T-helper 17 cell (primary cell): Measurements from ENCODE around the gene ESRP2. TPM values are rescaled to one million over a fixed set of nuclear protein-coding genes. Genes with fewer than 3 reads are reported as not detected.

Experiments
- total RNA-seq, 4 donors: library from RNA in 2 of 4; stranded (reverse) in 2 of 4; gene quantifications; one replicate each; pipeline ENCODE4 v1.2.3 and lab custom pipeline; 2022 to 2026

Gene ESRP2
- total RNA-seq, 2 donors from 2014 or later, result 0.10 to 0.16 TPM

Other genes starting within 250 kb of the ESRP2 start
- 10 to 100 TPM; 42.7 to 51.2 TPM for gene DPEP2, start 236.6 kb downstream of the ESRP2 start, total RNA-seq
- gene DPEP2NB, start 220.2 kb downstream of the ESRP2 start, total RNA-seq, result not detected
- 10 to 100 TPM; 13.2 to 14.8 TPM for gene DDX28, start 212.9 kb downstream of the ESRP2 start, total RNA-seq
- 10 to 100 TPM; 12.0 to 12.3 TPM for gene DUS2, start 212.8 kb downstream of the ESRP2 start, total RNA-seq
- gene NFATC3, start 150.8 kb downstream of the ESRP2 start, total RNA-seq, result 100 to 1,000 TPM in 1 of 2 donors, 10 to 100 TPM in 1; 94.5 to 101 TPM
- 1 to 10 TPM; 6.6 to 7.4 TPM for gene PLA2G15, start 9.2 kb upstream of the ESRP2 start, total RNA-seq
- 100 to 1,000 TPM; 148 to 171 TPM for gene SLC7A6, start 28.4 kb upstream of the ESRP2 start, total RNA-seq
- gene SLC7A6OS, start 74.8 kb upstream of the ESRP2 start, total RNA-seq, result 10 to 100 TPM; 35.3 to 36.0 TPM
- gene PRMT7, start 74.9 kb upstream of the ESRP2 start, total RNA-seq, result 10 to 100 TPM; 55.2 to 59.4 TPM
- under 1 TPM; 0.70 to 0.99 TPM for gene SMPD3, start 212.4 kb upstream of the ESRP2 start, total RNA-seq